ENCODE results near the gene NCKAP5.

Gene NCKAP5

GRCh38 chr2:133452583-133452982 is 115.7 kb downstream of the NCKAP5 start:
- no peak for DNase-seq

- no peak for DNase-seq
These were observed 116.1 kb downstream of the NCKAP5 start for GRCh38 chr2:133452146-133452545.

GRCh38 chr2:133448195-133448594 is 120.1 kb downstream of the NCKAP5 start:
- no peak for DNase-seq

GRCh38 chr2:133447303-133447702 is 121.0 kb downstream of the NCKAP5 start:
- no peak for DNase-seq

- DNase-seq: no peak
These were observed 123.8 kb downstream of the NCKAP5 start for GRCh38 chr2:133444465-133444864.

- no peak for DNase-seq
These were observed 125.9 kb downstream of the NCKAP5 start for GRCh38 chr2:133442393-133442792.

GRCh38 chr2:133439565-133439920 is 128.7 kb downstream of the NCKAP5 start:
- DNase-seq: no peak

GRCh38 chr2:133438848-133439564 is 129.3 kb downstream of the NCKAP5 start:
- peak; percentile 61 for DNase-seq

GRCh38 chr2:133438026-133438425 is 130.2 kb downstream of the NCKAP5 start:
- DNase-seq: peak; percentile 81

GRCh38 chr2:133437492-133437891 is 130.8 kb downstream of the NCKAP5 start:
- DNase-seq: no peak

- DNase-seq: peak; percentile 49
These were observed 133.1 kb downstream of the NCKAP5 start for GRCh38 chr2:133434959-133435668.

GRCh38 chr2:133433455-133434451 is 134.5 kb downstream of the NCKAP5 start:
- no peak for DNase-seq

GRCh38 chr2:133432778-133433177 is 135.5 kb downstream of the NCKAP5 start:
- no peak for DNase-seq

GRCh38 chr2:133431289-133431688 is 137.0 kb downstream of the NCKAP5 start:
- DNase-seq: no peak

- no peak for DNase-seq
These were observed 141.5 kb downstream of the NCKAP5 start for GRCh38 chr2:133426791-133427190.

- no peak for DNase-seq
These were observed 142.7 kb downstream of the NCKAP5 start for GRCh38 chr2:133425612-133426011.

GRCh38 chr2:133424876-133425275 is 143.4 kb downstream of the NCKAP5 start:
- DNase-seq: no peak

GRCh38 chr2:133422931-133423351 is 145.3 kb downstream of the NCKAP5 start:
- no peak for DNase-seq

- peak; percentile 78 for DNase-seq
These were observed 146.5 kb downstream of the NCKAP5 start for GRCh38 chr2:133421516-133422324.

- no peak for DNase-seq
These were observed 147.5 kb downstream of the NCKAP5 start for GRCh38 chr2:133420788-133421187.

GRCh38 chr2:133418671-133419070 is 149.6 kb downstream of the NCKAP5 start:
- no peak for DNase-seq

GRCh38 chr2:133418021-133418420 is 150.2 kb downstream of the NCKAP5 start:
- no peak for DNase-seq

Measured in NCI-H1092 treated with DMSO at 0.1 percent for 48 hours (cell line).